HL-60 (cell line): Measurements from ENCODE around the gene HTR4.

ENCODE experiments used
- DNase-seq, 2 experiments: peaks; one replicate each; pipeline ENCODE4 v3.0.0-alpha.2; 2010 to 2020; ENCODE audit warnings: low read depth in 1 of 2, low spot score in 1 of 2
- H3K27ac ChIP-seq: fragments of 250-450 bp; sonication (Bioruptor Pico); replicated peaks from 2 replicates; pipeline ENCODE4 v1.5.1; 2020; ENCODE audit warnings: mild to moderate bottlenecking, moderate library complexity
- H3K27me3 ChIP-seq: fragments of 250-450 bp; sonication (Bioruptor Pico); 2 replicates; pipeline ENCODE4 v1.5.1; 2021; ENCODE audit warnings: mild to moderate bottlenecking, moderate library complexity; ENCODE audit not compliant: insufficient read depth, poor library complexity, severe bottlenecking
- H3K4me3 ChIP-seq: replicated peaks from 2 replicates; pipeline ENCODE4 v1.5.1; 2011; ENCODE audit warnings: mild to moderate bottlenecking, control low read depth, low read length; ENCODE audit not compliant: insufficient read depth
- CTCF ChIP-seq: IDR thresholded peaks from one replicate; pipeline ENCODE4 v1.5.1; 2011; ENCODE audit warnings: low read length, control low read depth, inconsistent platforms; ENCODE audit not compliant: insufficient read depth
- GABPA ChIP-seq: IDR thresholded peaks from 2 replicates; pipeline ENCODE4 v1.6.1; 2012; ENCODE audit warnings: low read depth
- POLR2AphosphoS5 ChIP-seq: IDR thresholded peaks from 2 replicates; pipeline ENCODE4 v1.6.1; 2012; ENCODE audit warnings: low read depth
- REST ChIP-seq: IDR thresholded peaks from 2 replicates; pipeline ENCODE4 v1.6.1; 2012; ENCODE audit warnings: low read depth; ENCODE audit not compliant: insufficient replicate concordance
- SPI1 ChIP-seq: IDR thresholded peaks from 2 replicates; pipeline ENCODE4 v1.6.1; 2012; ENCODE audit warnings: low read depth, mild to moderate bottlenecking, borderline replicate concordance

HTR4 gene

GRCh38 chr5:148563021-148563420 is 91.3 kb downstream of the HTR4 start:
- Histone ChIP-seq H3K27me3 (no peaks in the 10 kb centered on the region), H3K27ac (no peak overlapping the region), H3K4me3 (no peak overlapping the region)
- TF ChIP-seq POLR2AphosphoS5 (no peak), SPI1 (no peak), GABPA (no peak), CTCF (no peak), REST (no peak)
- DNase-seq: no peak

DNA sequence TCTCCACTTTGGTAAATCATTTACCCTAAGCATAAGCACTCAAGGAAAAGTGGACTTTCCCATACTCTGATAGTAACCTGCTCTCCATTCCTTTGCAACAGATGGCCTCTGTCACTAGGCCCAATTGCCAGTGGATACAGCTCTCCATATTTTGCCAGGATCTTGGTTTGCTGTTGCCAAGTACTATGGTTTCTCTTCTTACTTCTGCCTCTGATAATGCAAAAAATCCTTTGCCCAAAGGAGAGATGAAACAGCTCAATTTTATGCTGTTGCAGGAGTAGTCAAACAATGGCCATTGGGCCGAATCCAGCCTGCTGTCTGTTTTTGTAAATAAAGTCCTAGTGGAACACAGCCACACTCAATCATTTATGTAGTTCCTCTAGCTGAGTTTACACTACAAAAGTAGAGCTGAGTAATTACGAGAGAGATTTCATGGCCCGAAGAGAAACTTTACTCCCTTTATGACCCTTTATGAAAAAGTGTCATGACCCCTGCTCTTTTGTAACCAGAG is 92.5 kb downstream of the HTR4 start:
- TF ChIP-seq CTCF: no peak
- TF ChIP-seq SPI1: no peak
- TF ChIP-seq REST: no peak
- no peak for TF ChIP-seq GABPA
- no peak for TF ChIP-seq POLR2AphosphoS5
- no peak for DNase-seq
- H3K27me3 ChIP-seq: no peaks in the 10 kb centered on the region

GRCh38 chr5:148559461-148559860 is 94.9 kb downstream of the HTR4 start:
- Histone ChIP-seq H3K27ac (no peak overlapping the region), H3K27me3 (no peaks in the 10 kb centered on the region), H3K4me3 (no peak overlapping the region)
- DNase-seq: no peak
- TF ChIP-seq CTCF: no peak
- TF ChIP-seq GABPA: no peak
- no peak for TF ChIP-seq SPI1
- no peak for TF ChIP-seq POLR2AphosphoS5
- TF ChIP-seq REST: no peak

More for the DNA sequence above, 92.5 kb downstream of the HTR4 start:
- H3K27ac ChIP-seq: no peak overlapping the region
- no peak overlapping the region for H3K4me3 ChIP-seq
